Activated CD8-positive, alpha-beta T cell treated with anti-CD3 and anti-CD28 coated beads for 36 hours (primary cell): ENCODE measurements around the gene USP9Y. TPM values are rescaled to one million over a fixed set of nuclear protein-coding genes. Genes with fewer than 3 reads are reported as not detected.

Experiments
- ATAC-seq: fragments of 200-7000 bp; cut with Tn5 transposase; one replicate; pipeline ENCODE4 v1.10.0; 2021; ENCODE audit warnings: mild to moderate bottlenecking, moderate library complexity
- CTCF ChIA-PET: fragments of 350-600 bp; sonication (Branson Sonifier 250); formaldehyde crosslinking; loops from one replicate; lab custom pipeline; 2021; ENCODE audit warnings: antibody characterized with exemption; lab: Charles Lee
- POLR2A ChIA-PET: fragments of 350-600 bp; sonication (Branson Sonifier 250); formaldehyde crosslinking; loops from one replicate; lab custom pipeline; 2021; ENCODE audit warnings: antibody characterized with exemption; lab: Charles Lee
- DNase-seq: peaks from one replicate; pipeline ENCODE4 v3.0.0-alpha.2; 2020
- H3K27ac Mint-ChIP-seq: one replicate; pipeline ENCODE4 v1.8.0; 2021; ENCODE audit warnings: mild to moderate bottlenecking, mixed read lengths
- H3K27me3 Mint-ChIP-seq: one replicate; pipeline ENCODE4 v1.8.0; 2021; ENCODE audit warnings: mixed read lengths
- H3K36me3 Mint-ChIP-seq: one replicate; pipeline ENCODE4 v1.8.0; 2021; ENCODE audit warnings: low read depth, mixed read lengths
- H3K4me1 Mint-ChIP-seq: one replicate; pipeline ENCODE4 v1.8.0; 2021; ENCODE audit warnings: low read depth, mixed read lengths
- H3K4me3 Mint-ChIP-seq: one replicate; pipeline ENCODE4 v1.8.0; 2021; ENCODE audit warnings: mild to moderate bottlenecking, moderate library complexity, mixed read lengths
- H3K9me3 Mint-ChIP-seq: one replicate; pipeline ENCODE4 v1.8.0; 2021; ENCODE audit warnings: mixed read lengths
- intact Hi-C: fragments of 100-400 bp; cut with micrococcal nuclease; formaldehyde crosslinking; loops from one replicate; pipeline ENCODE4 v1.10.0; 2022
- total RNA-seq, 2 experiments: library from RNA; stranded (reverse); gene quantifications; one replicate each; pipeline ENCODE4 v1.2.3, GENCODE V29; 2021
- TF ChIP-seq, protein P1 (sequence below): fragments of 200-600 bp; IDR thresholded peaks from one replicate; pipeline ENCODE4 v1.8.0; 2022; ENCODE audit warnings: antibody characterized with exemption, mild to moderate bottlenecking

USP9Y gene
- total RNA-seq, 2 experiments from 2014 or later, result 14.6 TPM

DNA sequence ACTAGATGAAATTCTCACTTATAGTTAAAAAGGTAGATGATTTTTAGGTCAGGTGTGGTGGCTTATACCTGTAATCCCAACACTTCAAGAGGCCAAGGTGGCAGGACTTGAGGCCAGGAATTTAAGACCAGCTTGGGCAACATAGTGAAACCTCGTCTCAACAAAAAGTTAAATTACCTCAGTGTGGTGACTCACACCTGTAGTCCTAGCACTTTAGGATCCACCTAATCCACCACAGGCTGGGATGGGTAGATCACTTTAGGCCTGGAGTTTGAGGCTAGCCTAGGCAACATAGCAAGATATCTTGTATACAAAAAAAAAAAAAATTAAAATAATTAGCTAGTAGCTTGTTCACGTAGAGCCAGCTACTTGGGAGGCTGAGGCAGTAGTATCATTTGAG is 140.3 kb downstream of the USP9Y start:
- ATAC-seq, result no peak

DNA sequence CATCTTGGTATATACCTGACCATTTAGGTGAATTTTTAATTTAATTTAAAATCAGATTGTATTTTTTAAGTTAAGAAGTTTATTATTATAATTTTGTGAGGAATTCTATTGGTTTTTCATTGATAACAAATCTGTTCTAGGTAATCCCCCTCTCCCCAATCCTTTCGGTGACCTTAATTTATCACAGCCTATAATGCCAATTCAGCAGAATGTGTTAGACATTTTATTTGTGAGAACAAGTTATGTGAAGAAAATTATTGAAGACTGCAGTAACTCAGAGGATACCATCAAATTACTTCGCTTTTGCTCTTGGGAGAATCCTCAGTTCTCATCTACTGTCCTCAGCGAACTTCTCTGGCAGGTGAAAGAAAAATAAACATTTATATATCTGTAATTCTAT is 145.8 kb downstream of the USP9Y start:
- H3K27ac Mint-ChIP-seq, result no peak overlapping the region
- no peak overlapping the region for H3K4me3 Mint-ChIP-seq
- DNase-seq (no peak), ATAC-seq (no peak)
- ChIA-PET POLR2A (no interaction called here), CTCF (no interaction called here)
- peaks cover 7% of the 10 kb centered on the region for H3K4me1 Mint-ChIP-seq
- intact Hi-C loops, result no loop called here
- H3K36me3 Mint-ChIP-seq, result peaks cover 28% of the 10 kb centered on the region
- no peaks in the 10 kb centered on the region for H3K9me3 Mint-ChIP-seq
- no peaks in the 10 kb centered on the region for H3K27me3 Mint-ChIP-seq
- TF ChIP-seq, protein P1, sequence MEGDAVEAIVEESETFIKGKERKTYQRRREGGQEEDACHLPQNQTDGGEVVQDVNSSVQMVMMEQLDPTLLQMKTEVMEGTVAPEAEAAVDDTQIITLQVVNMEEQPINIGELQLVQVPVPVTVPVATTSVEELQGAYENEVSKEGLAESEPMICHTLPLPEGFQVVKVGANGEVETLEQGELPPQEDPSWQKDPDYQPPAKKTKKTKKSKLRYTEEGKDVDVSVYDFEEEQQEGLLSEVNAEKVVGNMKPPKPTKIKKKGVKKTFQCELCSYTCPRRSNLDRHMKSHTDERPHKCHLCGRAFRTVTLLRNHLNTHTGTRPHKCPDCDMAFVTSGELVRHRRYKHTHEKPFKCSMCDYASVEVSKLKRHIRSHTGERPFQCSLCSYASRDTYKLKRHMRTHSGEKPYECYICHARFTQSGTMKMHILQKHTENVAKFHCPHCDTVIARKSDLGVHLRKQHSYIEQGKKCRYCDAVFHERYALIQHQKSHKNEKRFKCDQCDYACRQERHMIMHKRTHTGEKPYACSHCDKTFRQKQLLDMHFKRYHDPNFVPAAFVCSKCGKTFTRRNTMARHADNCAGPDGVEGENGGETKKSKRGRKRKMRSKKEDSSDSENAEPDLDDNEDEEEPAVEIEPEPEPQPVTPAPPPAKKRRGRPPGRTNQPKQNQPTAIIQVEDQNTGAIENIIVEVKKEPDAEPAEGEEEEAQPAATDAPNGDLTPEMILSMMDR, result no peak

More for the DNA sequence above, 140.3 kb downstream of the USP9Y start:
- ChIA-PET CTCF (no interaction called here), POLR2A (no interaction called here)
- no peak overlapping the region for H3K27ac Mint-ChIP-seq
- peaks cover 5% of the 10 kb centered on the region for H3K36me3 Mint-ChIP-seq
- DNase-seq, result no peak
- H3K4me1 Mint-ChIP-seq, result no peaks in the 10 kb centered on the region
- H3K27me3 Mint-ChIP-seq, result no peaks in the 10 kb centered on the region
- H3K9me3 Mint-ChIP-seq, result no peaks in the 10 kb centered on the region
- intact Hi-C loops, result no loop called here
- TF ChIP-seq, protein P1, result no peak
- H3K4me3 Mint-ChIP-seq, result no peak overlapping the region

DNA sequence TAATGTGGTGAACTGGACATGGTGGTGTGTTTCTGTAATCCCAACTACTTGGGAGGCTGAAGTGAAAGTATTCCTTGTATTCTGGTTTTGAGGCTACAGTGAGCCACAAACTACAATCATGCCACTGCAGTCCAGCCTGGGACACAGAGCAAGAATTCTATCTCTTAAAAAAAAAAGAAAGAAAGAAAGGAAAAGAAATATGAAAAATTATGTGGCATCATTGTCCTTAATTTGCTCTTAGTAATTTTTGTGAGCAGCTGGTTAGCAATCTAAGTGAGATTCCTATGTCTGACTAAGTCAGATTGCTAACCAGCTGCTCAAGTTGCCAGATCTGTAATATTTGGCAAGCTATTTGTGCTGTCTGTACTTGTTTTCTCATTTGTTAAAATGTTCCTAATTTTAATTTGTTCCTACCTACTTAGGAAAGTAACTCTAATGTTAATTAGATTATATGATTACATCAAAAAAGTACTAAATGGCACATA is 154.8 kb downstream of the USP9Y start:
- H3K9me3 Mint-ChIP-seq, result no peaks in the 10 kb centered on the region
- H3K27me3 Mint-ChIP-seq, result no peaks in the 10 kb centered on the region
- no peak for DNase-seq
- CTCF ChIA-PET, result no interaction called here
- TF ChIP-seq, protein P1, result no peak
- H3K36me3 Mint-ChIP-seq, result peaks cover 7% of the 10 kb centered on the region
- intact Hi-C loops, result no loop called here
- no peak overlapping the region for H3K4me3 Mint-ChIP-seq
- ATAC-seq, result no peak
- POLR2A ChIA-PET, result interaction anchor here (0.7 kb wide), 1 partner anchor 24 kb away, joined by 3 read pairs; no protein-coding TSS in a partner anchor
- H3K27ac Mint-ChIP-seq, result no peak overlapping the region
- H3K4me1 Mint-ChIP-seq, result peaks cover 6% of the 10 kb centered on the region

DNA sequence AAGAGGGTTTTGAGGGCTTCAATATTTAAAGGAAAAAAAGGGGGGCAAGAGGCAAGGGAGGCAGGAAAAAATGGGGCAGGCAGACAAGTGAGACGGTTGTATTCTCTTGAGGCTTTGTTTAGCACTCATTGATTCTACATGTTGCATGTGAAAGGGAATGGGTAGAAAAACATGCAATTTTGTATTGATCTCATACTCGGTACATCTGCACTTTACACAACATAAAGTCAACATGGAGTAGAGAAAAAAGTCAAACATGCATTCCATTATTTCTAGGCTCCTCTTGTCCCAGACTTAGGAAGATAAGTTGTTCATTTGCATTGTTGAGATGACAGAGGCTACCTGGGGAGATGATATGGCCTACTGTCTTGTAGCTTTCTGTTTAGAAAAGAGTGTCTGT is 166.9 kb downstream of the USP9Y start:
- H3K27me3 Mint-ChIP-seq, result no peaks in the 10 kb centered on the region
- TF ChIP-seq, protein P1, result no peak
- H3K36me3 Mint-ChIP-seq, result no peaks in the 10 kb centered on the region
- DNase-seq (no peak), ATAC-seq (no peak)
- intact Hi-C loops, result no loop called here
- no peak overlapping the region for H3K27ac Mint-ChIP-seq
- H3K4me3 Mint-ChIP-seq, result no peak overlapping the region
- POLR2A ChIA-PET, result no interaction called here
- CTCF ChIA-PET, result no interaction called here
- no peaks in the 10 kb centered on the region for H3K9me3 Mint-ChIP-seq
- H3K4me1 Mint-ChIP-seq, result no peaks in the 10 kb centered on the region

DNA sequence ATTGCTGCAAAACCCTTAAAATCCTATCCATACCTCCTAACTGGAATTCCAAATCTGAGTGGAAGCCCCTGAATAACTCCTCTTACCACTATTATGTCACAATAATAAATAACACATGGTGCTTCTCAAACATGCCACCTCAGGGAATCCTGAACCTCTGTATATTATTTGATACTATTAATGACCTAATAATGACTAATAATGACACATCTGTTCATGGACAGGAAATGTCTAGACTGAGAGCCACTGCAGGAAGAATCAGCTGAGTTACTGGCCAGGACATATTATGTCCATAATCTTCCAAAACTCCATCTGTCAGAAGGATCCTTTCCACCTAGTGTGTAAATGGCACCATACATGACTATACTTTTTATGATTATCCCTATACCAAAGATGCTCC is 195.9 kb downstream of the USP9Y start:
- Mint-ChIP-seq H3K4me3 (no peak overlapping the region), H3K4me1 (no peaks in the 10 kb centered on the region), H3K27me3 (peaks cover 2% of the 10 kb centered on the region), H3K27ac (no peak overlapping the region), H3K36me3 (no peaks in the 10 kb centered on the region), H3K9me3 (no peaks in the 10 kb centered on the region)
- DNase-seq, result no peak
- ATAC-seq, result no peak
- ChIA-PET CTCF (no interaction called here), POLR2A (no interaction called here)
- TF ChIP-seq, protein P1, result no peak
- intact Hi-C loops, result no loop called here
